GM21723 (cell line): Measurements from ENCODE around the gene HAUS8.
"Not testable (repeated sequence)": the region's sequence is repeated elsewhere in the genome, so short reads cannot be mapped to it uniquely, and the experiment has no call there.

Experiments used
- ATAC-seq: cut with Tn5 transposase; IDR thresholded peaks from one replicate; pipeline ENCODE4 v1.9.1; 2021; ENCODE audit warnings: mild to moderate bottlenecking, moderate library complexity; ENCODE audit not compliant: unreplicated experiment

Gene HAUS8

DNA sequence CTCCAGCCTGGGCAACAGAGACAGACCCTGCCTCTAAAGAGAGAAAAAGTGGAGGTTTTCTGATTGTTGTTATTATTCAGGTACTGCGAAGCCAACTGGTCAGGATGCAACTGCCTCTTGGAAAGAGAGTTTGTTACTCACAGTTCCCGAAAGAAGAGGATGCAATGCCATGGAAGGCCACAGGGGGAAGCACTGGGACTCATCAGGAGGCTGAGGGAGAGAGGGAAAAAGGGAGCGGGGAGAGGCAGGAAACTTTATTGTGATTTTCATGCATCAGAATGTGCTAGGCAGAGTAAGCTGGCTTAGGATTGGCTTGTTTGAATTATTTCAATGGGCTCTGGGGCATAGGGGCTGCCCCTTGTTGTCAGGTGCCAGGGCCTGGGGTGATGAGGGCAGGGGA is 27.9 kb upstream of the HAUS8 start:
- no peak for ATAC-seq

DNA sequence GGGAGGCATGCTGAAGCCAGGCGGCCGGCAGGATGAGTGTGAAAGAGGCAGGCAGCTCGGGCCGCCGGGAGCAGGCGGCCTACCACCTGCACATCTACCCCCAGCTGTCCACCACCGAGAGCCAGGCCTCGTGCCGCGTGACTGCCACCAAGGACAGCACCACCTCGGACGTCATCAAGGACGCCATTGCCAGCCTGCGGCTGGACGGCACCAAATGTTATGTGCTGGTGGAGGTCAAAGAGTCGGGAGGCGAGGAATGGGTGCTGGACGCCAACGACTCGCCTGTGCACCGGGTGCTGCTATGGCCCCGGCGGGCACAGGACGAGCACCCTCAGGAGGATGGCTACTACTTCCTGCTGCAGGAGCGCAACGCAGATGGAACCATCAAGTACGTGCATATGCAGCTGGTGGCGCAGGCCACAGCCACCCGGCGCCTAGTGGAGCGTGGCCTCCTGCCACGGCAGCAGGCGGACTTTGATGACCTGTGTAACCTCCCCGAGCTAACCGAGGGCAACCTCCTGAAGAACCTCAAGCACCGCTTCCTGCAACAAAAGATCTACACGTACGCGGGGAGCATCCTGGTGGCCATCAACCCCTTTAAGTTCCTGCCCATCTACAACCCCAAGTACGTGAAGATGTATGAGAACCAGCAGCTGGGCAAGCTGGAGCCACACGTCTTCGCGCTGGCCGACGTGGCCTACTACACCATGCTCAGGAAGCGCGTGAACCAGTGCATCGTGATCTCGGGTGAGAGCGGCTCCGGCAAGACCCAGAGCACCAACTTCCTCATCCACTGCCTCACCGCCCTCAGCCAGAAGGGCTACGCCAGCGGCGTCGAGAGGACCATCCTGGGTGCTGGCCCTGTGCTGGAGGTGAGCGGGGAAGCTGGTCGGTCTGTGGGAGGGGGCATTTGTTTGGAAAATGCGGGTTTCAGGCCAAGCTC is 26.7 kb upstream of the HAUS8 start:
- no peak for ATAC-seq

DNA sequence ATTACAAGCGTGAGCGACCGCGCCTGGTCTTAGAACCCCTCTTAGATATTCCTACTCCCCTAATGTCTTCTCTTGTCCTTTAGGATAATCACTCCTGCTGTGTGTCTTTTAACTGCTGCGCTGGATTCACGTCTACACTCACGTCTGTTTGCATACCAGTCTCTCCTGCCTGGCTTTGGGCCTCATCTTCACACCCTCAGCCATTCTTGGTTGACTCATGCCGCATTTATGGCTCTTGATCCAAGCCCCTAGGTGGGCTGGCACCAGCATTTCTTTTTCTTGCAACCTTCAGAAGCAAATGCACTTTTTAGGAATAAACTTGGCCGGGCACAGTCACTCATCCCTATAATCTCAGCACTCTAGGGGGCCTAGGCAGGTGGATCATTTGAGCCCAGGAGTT is 23.1 kb upstream of the HAUS8 start:
- ATAC-seq: no peak

DNA sequence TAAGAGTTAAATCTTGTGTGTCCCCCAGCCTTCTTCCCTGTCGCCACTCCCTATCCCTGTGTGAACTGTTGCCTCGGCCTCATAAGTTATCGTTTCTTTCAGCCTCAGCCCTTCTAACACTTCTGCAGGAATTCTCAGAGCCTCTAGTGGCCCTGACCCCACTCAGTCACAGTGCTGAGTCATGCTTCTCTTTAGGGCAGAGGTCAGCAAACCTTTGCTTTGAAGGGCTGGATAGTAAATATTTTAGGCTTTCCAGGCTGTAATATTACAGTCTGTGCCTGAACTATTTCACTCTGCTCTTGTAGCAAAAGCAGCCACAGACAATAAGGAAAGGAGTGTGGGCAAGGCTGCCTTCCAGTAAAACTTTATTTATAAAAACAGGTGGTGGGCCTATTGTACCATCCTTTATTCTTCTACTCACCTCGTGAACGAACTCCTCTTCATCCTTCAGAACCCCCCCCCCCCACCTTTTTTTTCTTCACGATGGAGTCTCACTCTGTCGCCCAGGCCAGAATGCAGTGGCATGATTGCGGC is 22.4 kb upstream of the HAUS8 start:
- ATAC-seq: no peak

DNA sequence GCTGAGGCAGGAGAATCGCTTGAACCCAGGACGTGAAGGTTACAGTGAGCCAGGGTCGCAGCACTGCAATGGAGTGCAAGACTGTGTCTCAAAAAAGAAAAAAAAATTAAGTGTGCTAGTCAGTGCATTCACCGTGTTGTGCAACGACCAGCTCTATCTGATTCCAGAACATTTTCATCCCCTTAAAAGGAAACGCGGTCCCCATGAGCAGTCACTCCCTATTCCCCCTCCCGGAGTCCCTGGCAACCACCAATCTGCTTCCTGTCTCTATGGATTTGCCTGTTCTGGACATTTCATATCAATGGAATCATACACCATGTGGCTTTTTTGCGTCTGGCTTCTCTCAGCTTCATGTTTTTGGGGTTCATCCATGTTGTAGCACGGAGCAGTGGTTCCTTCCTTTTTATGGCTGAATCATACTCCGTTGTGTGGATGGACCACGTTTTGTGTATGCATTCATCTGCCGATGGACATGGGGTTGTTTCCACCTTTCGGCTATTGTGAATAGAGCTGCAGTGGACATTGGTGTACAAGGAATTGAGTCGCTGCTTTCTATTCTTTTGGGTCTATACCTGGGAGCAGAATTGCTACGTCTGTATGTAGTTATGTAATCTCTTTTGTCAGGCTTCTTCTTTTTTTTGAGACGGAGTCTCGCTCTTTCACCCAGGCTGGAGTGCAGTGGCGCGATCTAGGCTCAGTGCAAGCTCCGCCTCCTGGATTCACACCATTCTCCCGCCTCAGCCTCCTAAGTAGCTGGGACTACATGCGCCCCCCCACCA is 20.1 kb upstream of the HAUS8 start:
- no peak for ATAC-seq

DNA sequence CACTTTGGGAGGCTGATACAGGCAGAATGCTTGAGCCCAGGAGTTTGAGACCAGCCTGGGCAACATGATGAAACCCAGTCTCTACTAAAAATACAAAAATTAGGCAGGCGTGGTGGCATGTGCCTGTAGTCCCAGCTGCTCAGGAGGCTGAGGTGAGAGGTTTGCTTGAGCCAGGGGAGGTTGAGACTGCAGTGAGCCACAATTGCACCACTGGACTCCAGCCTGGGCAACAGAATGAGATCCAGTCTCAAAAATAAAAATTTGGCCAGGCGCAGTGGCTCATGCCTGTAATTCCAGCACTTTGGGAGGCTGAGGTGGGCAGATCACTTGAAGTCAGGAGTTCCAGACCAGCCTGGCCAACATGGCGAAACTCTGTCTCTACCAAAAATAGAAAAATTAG is 19.4 kb upstream of the HAUS8 start:
- not testable (repeated sequence) for ATAC-seq

DNA sequence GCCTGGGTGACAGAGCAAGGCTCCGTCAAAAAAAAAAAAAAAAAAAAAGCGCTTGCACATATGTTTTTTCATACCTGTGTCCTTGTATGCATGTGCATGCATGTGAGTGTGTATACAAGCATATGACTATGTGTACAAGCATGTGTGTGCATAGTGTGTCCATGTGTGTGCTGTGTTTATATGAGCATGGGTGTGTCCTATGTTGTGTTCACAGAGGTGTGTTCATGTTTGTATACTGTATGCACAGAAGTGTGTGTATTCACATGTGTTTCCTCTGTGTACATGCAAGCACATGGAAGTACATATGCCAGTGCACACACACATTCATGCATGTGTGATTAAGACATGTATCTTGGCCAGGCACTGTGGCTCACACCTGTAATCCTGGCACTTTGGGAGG is 17.4 kb upstream of the HAUS8 start:
- ATAC-seq: no peak

DNA sequence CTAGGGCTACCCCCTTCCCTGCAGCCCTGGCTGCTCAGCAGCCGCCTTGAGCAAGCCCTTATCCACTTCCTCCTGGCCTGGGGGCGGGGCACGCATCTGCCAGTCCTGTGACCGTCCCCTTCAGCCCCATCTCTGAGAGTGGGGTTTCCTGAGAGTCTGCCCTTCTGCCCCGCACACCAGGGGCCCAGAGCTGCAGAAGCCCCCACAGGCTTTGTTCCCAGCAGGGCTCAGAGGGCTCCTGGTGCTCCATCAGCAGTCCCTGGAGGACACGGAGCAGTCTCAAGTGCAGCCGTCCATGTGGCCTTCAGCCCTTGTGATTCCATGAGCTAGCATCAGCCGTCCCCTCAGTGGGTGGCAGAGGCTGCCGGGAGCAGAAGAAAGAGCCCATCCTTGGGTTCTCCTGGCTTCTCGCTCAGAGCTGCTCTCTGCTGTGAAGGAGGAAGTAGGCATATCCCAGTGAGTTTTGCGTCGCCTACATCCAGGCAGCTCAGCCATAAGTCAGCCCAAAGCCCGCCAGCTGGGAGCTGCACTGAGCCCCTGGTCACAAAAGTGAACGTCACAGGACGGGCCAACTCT is 16.6 kb upstream of the HAUS8 start:
- no peak for ATAC-seq

DNA sequence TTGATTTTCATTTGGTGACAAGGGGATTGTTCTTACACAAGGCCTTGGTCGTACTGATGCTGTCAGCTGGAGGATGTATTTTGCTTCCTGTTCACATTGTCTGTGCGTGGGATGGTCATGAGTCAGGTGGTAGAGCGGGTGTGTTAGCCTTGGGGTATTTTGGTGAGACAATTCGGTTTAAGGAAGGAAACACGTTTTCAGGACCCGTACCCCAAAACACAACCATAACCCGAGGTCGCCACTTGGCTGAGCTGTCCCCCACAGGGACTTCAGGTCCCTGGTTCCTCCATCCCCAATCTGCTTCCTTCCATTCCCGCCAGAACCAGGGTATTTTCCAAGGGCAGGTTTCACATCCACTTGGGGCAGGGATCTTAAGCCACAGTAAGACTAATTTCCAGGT is 15.3 kb upstream of the HAUS8 start:
- ATAC-seq: no peak

DNA sequence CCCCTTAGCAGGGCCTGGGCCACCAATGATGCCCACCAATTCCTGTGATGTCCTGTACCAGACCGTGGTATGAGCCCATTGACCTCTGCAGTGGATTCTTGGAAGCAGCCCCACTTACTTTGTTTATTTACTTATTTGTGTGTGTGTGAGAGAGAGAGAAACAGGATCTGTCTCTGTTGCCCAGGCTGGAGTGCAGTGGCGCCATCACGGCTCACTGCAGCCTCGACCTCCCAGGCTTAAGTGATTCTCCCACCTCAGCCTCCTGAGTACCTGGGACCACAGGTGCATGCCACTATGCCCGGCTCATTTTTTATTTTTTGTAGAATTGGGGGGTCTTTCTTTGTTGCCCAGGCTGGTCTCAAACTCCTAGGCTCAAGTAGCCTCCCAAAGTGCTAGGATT is 13.3 kb upstream of the HAUS8 start:
- no peak for ATAC-seq

DNA sequence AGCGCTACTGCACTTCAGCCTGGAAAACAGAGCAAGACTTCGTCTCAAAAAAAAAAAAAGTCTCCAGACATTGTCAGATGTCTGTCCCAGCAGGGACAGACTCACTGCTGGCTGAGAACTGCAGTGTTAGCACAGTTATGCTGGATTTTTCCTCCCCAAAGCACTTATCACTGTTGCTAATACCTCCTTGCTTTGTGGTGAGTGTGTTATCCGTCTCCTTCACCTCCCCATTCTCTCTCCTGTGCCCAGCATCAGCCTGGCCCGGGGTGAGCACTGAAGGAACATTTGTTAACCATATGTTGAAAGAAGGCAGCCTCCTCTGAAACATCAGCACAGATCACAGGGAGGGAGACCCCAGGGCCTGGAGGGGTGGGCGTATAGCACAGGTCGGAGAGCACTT is 11.6 kb upstream of the HAUS8 start:
- ATAC-seq: no peak

DNA sequence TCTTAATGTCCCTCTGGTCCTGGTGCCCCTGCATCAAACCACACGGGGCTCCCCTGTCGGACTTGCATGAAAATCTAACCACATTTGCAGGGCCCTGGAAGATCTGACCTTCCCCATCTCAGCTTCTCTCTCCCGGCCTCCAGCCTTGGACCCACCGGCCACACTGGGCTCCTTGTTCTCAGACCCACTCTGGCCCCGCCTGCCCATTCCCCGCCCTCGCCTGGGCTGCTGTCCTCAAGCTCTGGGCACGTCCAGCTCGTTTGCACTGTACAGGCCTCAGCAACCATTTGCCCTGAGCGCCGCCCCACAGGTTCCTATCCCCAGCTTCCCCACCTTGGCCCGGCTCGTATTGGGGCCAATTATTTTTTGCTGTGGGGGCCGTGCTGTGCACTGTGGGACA is 10.9 kb upstream of the HAUS8 start:
- ATAC-seq: no peak

DNA sequence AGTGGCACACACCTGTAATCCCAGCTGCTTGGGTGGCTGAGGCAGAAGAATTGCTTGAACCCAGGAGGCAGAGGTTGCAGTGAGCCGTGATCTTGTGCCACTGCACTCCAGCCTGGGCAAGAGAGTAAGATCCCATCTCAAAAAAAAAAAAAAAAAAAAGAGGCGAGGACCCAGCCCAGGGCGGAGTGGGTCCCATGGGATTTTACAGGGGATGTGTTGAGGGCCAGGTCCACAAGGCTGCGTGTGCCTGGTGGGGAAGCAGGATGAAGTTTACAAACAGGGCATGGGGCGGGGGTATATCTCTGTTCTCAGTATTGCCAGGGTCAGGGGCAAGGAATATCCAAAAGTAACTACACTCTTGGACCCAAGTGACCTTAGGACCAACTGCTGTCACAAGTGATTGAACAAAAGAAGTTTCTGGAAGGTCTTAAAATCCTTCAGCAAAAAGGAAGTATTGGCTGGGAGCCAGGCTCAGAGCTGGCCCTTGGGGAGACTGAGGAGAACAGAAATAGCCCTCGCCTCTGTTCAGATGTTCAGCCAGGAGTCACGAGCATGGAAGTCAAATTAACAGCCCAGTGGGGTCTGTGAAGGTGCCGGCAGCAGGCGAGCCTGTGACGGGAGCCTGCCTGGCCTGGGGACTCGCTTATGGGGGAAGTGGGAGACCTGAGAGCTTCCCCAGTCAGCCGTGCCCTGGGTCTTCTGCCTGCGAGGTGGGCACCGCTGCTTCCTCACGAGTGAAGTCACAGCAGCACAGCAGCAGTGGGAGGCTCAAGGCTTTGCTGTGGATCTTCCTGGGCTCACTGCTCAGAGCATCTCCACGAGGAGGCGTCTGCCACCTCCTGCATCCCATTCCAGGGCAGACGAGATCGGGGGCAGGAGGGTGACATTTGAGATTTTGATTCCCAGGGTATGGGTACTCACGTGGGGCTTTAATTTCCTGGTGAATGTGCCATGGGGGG is 6.7 kb upstream of the HAUS8 start:
- no peak for ATAC-seq

DNA sequence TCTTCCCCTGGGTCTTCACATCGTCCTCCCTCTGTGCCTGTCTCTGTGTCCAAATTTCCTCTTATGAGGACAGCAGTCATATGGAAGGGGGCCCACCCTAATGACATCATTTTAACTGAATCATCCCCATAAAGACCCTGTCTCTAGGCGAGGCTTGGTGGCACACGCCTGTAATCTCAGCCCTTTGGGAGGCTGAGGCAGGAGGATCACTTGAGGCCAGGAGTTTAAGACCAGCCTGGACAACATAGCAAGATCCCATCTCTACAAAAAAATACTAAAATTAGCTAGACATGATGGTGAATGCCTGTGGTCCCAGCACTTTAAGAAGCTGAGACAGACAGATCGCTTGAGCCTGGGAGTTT is 5.2 kb upstream of the HAUS8 start:
- ATAC-seq: no peak

DNA sequence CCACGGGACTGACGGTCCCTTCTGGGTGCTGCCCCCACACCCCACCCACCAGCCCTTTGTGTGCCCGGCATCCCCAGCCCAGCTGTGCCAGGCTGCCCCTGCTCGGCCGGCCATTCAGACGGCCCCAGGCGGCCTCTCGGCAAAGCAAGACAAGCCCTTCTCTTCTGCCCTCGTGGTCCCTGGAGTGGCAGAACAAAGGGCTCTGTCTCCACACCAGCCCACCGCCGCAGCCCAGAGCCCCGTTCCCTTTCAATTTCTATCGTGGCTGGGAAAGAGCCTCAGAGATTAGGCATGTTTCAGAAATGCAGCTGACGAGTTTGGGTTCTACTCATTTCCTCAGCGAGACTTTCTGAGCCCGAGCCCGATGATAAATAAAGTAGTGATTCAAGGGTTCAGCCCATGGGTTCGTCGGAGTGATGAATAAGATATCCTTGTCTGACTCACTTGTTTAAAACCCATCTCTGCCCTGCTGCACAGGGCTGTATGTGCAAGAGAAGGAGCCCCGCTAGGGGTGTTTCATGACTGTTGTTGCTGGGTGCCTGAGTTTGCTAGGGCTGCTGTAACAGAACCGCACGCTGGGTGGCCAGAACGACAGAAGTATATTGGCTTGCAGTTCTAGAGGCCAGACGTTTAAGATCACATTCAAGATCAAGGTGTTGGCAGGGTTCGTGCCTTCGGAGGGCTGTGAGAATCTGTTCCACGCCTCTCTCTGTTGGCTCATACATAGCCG is 4.6 kb upstream of the HAUS8 start:
- peak; percentile 30 for ATAC-seq

DNA sequence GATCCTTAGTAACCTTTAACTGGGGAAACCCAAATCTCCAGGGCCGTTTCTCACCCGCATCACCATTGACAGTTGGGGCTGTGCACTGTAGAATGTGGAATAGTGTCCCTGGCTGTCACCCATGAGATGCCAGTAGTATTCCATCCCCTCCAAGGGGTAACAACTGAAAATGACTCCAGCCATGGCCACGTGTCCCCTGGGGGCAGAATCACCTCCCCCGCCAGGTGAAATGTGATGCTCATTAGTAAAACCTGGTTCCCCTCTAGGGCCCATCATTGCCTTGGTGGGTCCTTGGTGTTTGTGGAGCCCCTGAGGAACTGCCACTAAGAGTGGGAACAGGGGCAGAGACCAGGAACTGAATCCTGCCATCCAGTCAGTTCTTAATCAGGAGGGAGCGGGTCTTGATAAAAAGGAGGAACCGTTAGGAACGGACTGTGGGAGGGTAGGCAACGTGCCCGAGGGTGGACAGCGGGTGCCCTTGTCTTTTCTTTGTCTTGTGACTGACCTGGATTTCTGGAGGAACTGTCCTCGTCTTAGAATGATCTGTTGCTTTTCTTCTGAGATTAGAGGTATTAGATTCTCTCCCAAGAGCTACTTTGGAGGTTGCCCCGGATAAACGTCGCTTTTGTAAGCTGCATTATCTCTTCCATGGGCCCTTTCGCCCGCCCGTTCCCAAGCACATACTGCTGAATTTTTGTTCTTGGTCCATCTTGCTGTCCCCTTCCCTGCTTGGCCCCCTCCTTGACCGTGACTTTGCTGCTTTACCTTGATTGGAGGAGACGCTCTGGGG is 3.9 kb upstream of the HAUS8 start:
- ATAC-seq: no peak

DNA sequence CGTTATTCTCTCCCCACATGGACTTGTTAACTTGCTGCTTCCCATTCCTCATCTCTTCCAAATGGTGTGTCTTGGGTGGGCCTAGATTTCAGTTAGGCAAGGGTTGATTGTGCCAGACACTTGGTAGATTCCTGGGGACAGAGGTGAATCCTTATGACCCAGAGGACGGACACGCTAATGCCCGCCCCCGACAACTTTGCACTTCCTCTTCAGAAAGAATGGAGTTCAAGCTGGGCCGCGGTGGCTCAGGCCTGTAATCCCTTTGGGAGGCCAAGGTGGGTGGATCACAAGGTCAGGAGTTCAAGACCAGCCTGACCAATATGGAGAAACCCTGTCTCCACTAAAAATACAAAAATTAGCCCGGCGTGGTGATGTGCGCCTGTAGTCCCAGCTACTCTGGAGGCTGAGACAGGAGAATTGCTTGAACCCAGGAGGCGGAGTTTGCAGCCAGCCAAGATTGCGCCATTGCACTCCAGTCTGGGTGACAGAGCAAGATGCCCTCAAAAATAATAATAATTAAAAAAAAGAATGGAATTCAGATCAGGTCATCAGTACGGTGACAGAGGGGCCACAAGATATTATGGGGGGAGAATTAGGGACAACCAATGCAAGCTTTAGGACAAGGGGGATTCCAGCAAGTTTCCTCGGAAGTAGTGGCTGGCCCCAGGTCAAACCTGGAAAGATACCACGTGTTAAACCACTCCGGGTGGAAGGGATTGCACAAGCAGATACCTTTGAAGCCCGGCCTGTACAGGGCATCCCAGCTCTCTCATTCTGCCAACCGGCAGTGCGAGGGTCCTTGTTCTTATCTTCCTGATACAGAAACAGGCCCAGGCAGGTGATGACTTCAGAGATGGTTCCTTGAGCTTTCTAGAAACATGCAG is 3.0 kb upstream of the HAUS8 start:
- ATAC-seq: no peak

DNA sequence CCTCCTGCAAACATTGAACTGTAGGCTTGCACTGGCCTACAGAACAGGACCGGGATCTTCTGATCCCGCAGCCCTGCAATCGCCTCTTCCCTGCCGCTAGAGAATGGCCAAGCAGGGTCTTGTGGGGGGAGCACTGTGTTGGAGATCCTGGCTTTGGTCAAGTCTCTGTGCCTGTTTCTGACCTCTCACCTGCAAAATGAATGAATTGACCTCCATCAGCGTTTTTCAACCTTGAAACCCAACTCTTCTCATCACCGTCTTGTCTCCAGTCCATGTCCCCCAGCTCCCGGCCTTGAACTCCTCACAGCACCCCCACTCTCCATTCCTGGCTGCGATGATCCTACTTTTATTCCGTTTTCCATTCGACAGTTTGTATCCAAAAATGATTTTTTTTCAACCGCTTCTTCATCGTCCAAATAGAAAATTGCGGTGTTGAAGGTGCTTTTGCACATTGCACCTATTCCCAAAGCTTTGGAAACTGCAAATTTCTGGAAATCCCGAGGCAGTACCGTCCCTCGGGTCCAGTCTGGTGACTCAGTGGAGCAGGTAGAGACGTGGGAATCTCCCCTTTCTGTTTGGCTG is 2.3 kb upstream of the HAUS8 start:
- ATAC-seq: no peak
